ENCODE data around the gene CBFB. TPM values are rescaled to one million over a fixed set of nuclear protein-coding genes. Genes with fewer than 3 reads are reported as not detected.

The CBFB gene
- total RNA-seq, 1 experiment from 2014 or later, result 185 TPM

GRCh38 chr16:67104845-67105244 lies 75.9 kb downstream of the CBFB start:
- Histone ChIP-seq H3K4me3 (ENCODE audit: low read depth, low read length, poor library complexity, severe bottlenecking) (no peak overlapping the region), H3K4me1 (ENCODE audit: insufficient read depth, low read length, poor library complexity, severe bottlenecking) (peaks cover 8% of the 10 kb centered on the region), H3K36me3 (ENCODE audit: insufficient read depth, low read length, poor library complexity, severe bottlenecking) (peaks cover 5% of the 10 kb centered on the region), H3K27me3 (replicated peaks; ENCODE audit: insufficient read depth, low read depth, low read length, poor library complexity) (no peaks in the 10 kb centered on the region), H3K27ac (ENCODE audit: low read depth, low read length, poor library complexity, severe bottlenecking) (no peak overlapping the region), H3K9me3 (ENCODE audit: low read depth, low read length, poor library complexity, severe bottlenecking) (no peaks in the 10 kb centered on the region)
- POLR2A ChIA-PET (ENCODE audit: low non-redundant PET), result no interaction called here
- no peak for DNase-seq (ENCODE audit: low spot score)
- CTCF ChIA-PET, result interaction anchor here (0.6 kb wide), 1 partner anchor 11 kb away, joined by 6 read pairs; no protein-coding TSS in a partner anchor
- no TSS peak for BruUV-seq (replicated peaks)
- TF ChIP-seq EZH2 (IDR thresholded peaks at IDR 0.05; ENCODE audit: borderline replicate concordance, low read depth, low read length, poor library complexity, severe bottlenecking) (no peak), CTCF (conservative IDR thresholded peaks at IDR 0.05; ENCODE audit: low read depth, low read length) (no peak)
- intact Hi-C loops (cut with micrococcal nuclease; ENCODE audit: unreplicated experiment), result loop anchor here (5.0 kb wide), 1 partner anchor 128 kb away; no protein-coding TSS in a partner anchor

GRCh38 chr16:67105246-67105645 lies 76.3 kb downstream of the CBFB start:
- no TSS peak for BruUV-seq (replicated peaks)

GRCh38 chr16:67105881-67106280 lies 76.9 kb downstream of the CBFB start:
- CTCF ChIA-PET, result no interaction called here
- Histone ChIP-seq H3K9me3 (ENCODE audit: low read depth, low read length, poor library complexity, severe bottlenecking) (no peaks in the 10 kb centered on the region), H3K27me3 (replicated peaks; ENCODE audit: insufficient read depth, low read depth, low read length, poor library complexity) (no peaks in the 10 kb centered on the region), H3K36me3 (ENCODE audit: insufficient read depth, low read length, poor library complexity, severe bottlenecking) (no peaks in the 10 kb centered on the region), H3K4me3 (ENCODE audit: low read depth, low read length, poor library complexity, severe bottlenecking) (no peak overlapping the region), H3K27ac (ENCODE audit: low read depth, low read length, poor library complexity, severe bottlenecking) (no peak overlapping the region), H3K4me1 (ENCODE audit: insufficient read depth, low read length, poor library complexity, severe bottlenecking) (peaks cover 14% of the 10 kb centered on the region)
- TF ChIP-seq CTCF (conservative IDR thresholded peaks at IDR 0.05; ENCODE audit: low read depth, low read length) (no peak), EZH2 (IDR thresholded peaks at IDR 0.05; ENCODE audit: borderline replicate concordance, low read depth, low read length, poor library complexity, severe bottlenecking) (no peak)
- no TSS peak for BruUV-seq (replicated peaks)
- intact Hi-C loops (cut with micrococcal nuclease; ENCODE audit: unreplicated experiment), result no loop called here
- no peak for DNase-seq (ENCODE audit: low spot score)
- POLR2A ChIA-PET (ENCODE audit: low non-redundant PET), result interaction anchor here (0.7 kb wide), 1 partner anchor 9 kb away, joined by 5 read pairs; no protein-coding TSS in a partner anchor

More at GRCh38 chr16:67105246-67105645, 76.3 kb downstream of the CBFB start:
- Histone ChIP-seq H3K36me3 (ENCODE audit: insufficient read depth, low read length, poor library complexity, severe bottlenecking) (peaks cover 4% of the 10 kb centered on the region), H3K4me3 (ENCODE audit: low read depth, low read length, poor library complexity, severe bottlenecking) (no peak overlapping the region), H3K4me1 (ENCODE audit: insufficient read depth, low read length, poor library complexity, severe bottlenecking) (peaks cover 8% of the 10 kb centered on the region), H3K9me3 (ENCODE audit: low read depth, low read length, poor library complexity, severe bottlenecking) (no peaks in the 10 kb centered on the region), H3K27me3 (replicated peaks; ENCODE audit: insufficient read depth, low read depth, low read length, poor library complexity) (no peaks in the 10 kb centered on the region), H3K27ac (ENCODE audit: low read depth, low read length, poor library complexity, severe bottlenecking) (no peak overlapping the region)
- no peak for TF ChIP-seq EZH2 (IDR thresholded peaks at IDR 0.05; ENCODE audit: borderline replicate concordance, low read depth, low read length, poor library complexity, severe bottlenecking)
- intact Hi-C loops (cut with micrococcal nuclease; ENCODE audit: unreplicated experiment), result no loop called here
- ChIA-PET POLR2A (ENCODE audit: low non-redundant PET) (no interaction called here), CTCF (no interaction called here)
- DNase-seq (ENCODE audit: low spot score), result no peak

- H3K4me1 ChIP-seq (ENCODE audit: insufficient read depth, low read length, poor library complexity, severe bottlenecking), result peaks cover 19% of the 10 kb centered on the region
- H3K27ac ChIP-seq (ENCODE audit: low read depth, low read length, poor library complexity, severe bottlenecking), result peak overlapping the region; percentile 56
- intact Hi-C loops (cut with micrococcal nuclease; ENCODE audit: unreplicated experiment), result no loop called here
- TF ChIP-seq EZH2 (IDR thresholded peaks at IDR 0.05; ENCODE audit: borderline replicate concordance, low read depth, low read length, poor library complexity, severe bottlenecking) (no peak), CTCF (conservative IDR thresholded peaks at IDR 0.05; ENCODE audit: low read depth, low read length) (no peak)
- POLR2A ChIA-PET (ENCODE audit: low non-redundant PET), result interaction anchor here (0.6 kb wide), 1 partner anchor 11 kb away, joined by 20 read pairs; no protein-coding TSS in a partner anchor
- CTCF ChIA-PET, result no interaction called here
- H3K4me3 ChIP-seq (ENCODE audit: low read depth, low read length, poor library complexity, severe bottlenecking), result no peak overlapping the region
- no peak for DNase-seq (ENCODE audit: low spot score)
- no peaks in the 10 kb centered on the region for H3K9me3 ChIP-seq (ENCODE audit: low read depth, low read length, poor library complexity, severe bottlenecking)
- H3K27me3 ChIP-seq (replicated peaks; ENCODE audit: insufficient read depth, low read depth, low read length, poor library complexity), result no peaks in the 10 kb centered on the region
- H3K36me3 ChIP-seq (ENCODE audit: insufficient read depth, low read length, poor library complexity, severe bottlenecking), result peaks cover 4% of the 10 kb centered on the region
- no TSS peak for BruUV-seq (replicated peaks)
Observed at GRCh38 chr16:67108489-67108888, 79.5 kb downstream of the CBFB start.
